Endothelial cell (in vitro differentiated cells): ENCODE results near the gene SINHCAF. TPM values are rescaled to one million over a fixed set of nuclear protein-coding genes. Genes with fewer than 3 reads are reported as not detected.

Experiments used
- DNase-seq: peaks from one replicate; pipeline ENCODE4 v3.0.0; 2021; ENCODE audit warnings: low spot score
- H3K27ac Mint-ChIP-seq: one replicate; pipeline ENCODE4 v1.8.0; 2021; ENCODE audit warnings: mixed read lengths, inconsistent platforms; ENCODE audit not compliant: unreplicated experiment
- H3K27me3 Mint-ChIP-seq: one replicate; pipeline ENCODE4 v1.8.0; 2021; ENCODE audit warnings: mild to moderate bottlenecking, moderate library complexity, mixed read lengths, inconsistent platforms; ENCODE audit not compliant: unreplicated experiment
- H3K36me3 Mint-ChIP-seq: one replicate; pipeline ENCODE4 v1.8.0; 2021; ENCODE audit warnings: mild to moderate bottlenecking, low read depth, mixed read lengths, inconsistent platforms; ENCODE audit not compliant: unreplicated experiment
- H3K4me1 Mint-ChIP-seq: one replicate; pipeline ENCODE4 v1.8.0; 2021; ENCODE audit warnings: mild to moderate bottlenecking, mixed read lengths, inconsistent platforms; ENCODE audit not compliant: unreplicated experiment
- H3K4me3 Mint-ChIP-seq: one replicate; pipeline ENCODE4 v1.8.0; 2021; ENCODE audit warnings: mild to moderate bottlenecking, mixed read lengths, inconsistent platforms; ENCODE audit not compliant: unreplicated experiment
- H3K9me3 Mint-ChIP-seq: one replicate; pipeline ENCODE4 v1.8.0; 2021; ENCODE audit warnings: mixed read lengths, inconsistent platforms; ENCODE audit not compliant: unreplicated experiment
- CTCF ChIP-seq: fragments of 200-600 bp; sonication (generic); IDR thresholded peaks from one replicate; pipeline ENCODE4 v1.5.0; 2021; ENCODE audit warnings: antibody characterized with exemption; ENCODE audit not compliant: unreplicated experiment
- total RNA-seq: library from RNA; stranded (reverse); fragmentation: NEBNext Ultra II Directional; extraction: Animal tissue kit (Norgen Biotek cat#: 25700); gene quantifications from one replicate; pipeline ENCODE4 v1.2.1, GENCODE V29; 2021; ENCODE audit not compliant: unreplicated experiment

Gene SINHCAF
- total RNA-seq, 1 donor from 2014 or later, result 205 TPM

- H3K27ac Mint-ChIP-seq, result no peak overlapping the region
- no peaks in the 10 kb centered on the region for H3K36me3 Mint-ChIP-seq
- H3K4me1 Mint-ChIP-seq, result peaks cover 11% of the 10 kb centered on the region
- H3K4me3 Mint-ChIP-seq, result no peak overlapping the region
- DNase-seq, result no peak
- H3K9me3 Mint-ChIP-seq, result no peaks in the 10 kb centered on the region
- no peak for TF ChIP-seq CTCF
- no peaks in the 10 kb centered on the region for H3K27me3 Mint-ChIP-seq
Observed at GRCh38 chr12:31265722-31266121, 60.2 kb downstream of the SINHCAF start.

GRCh38 chr12:31263661-31264060 is 62.3 kb downstream of the SINHCAF start:
- TF ChIP-seq CTCF, result no peak
- Mint-ChIP-seq H3K4me3 (no peak overlapping the region), H3K27ac (no peak overlapping the region), H3K27me3 (no peaks in the 10 kb centered on the region), H3K4me1 (no peaks in the 10 kb centered on the region), H3K9me3 (no peaks in the 10 kb centered on the region), H3K36me3 (no peaks in the 10 kb centered on the region)
- no peak for DNase-seq

- no peaks in the 10 kb centered on the region for H3K4me1 Mint-ChIP-seq
- no peaks in the 10 kb centered on the region for H3K36me3 Mint-ChIP-seq
- H3K9me3 Mint-ChIP-seq, result no peaks in the 10 kb centered on the region
- H3K4me3 Mint-ChIP-seq, result no peak overlapping the region
- H3K27ac Mint-ChIP-seq, result no peak overlapping the region
- no peak for TF ChIP-seq CTCF
- no peaks in the 10 kb centered on the region for H3K27me3 Mint-ChIP-seq
- no peak for DNase-seq
Observed at GRCh38 chr12:31261744-31262143, 64.2 kb downstream of the SINHCAF start.

- Mint-ChIP-seq H3K4me3 (no peak overlapping the region), H3K4me1 (no peaks in the 10 kb centered on the region), H3K36me3 (no peaks in the 10 kb centered on the region), H3K9me3 (no peaks in the 10 kb centered on the region), H3K27ac (no peak overlapping the region), H3K27me3 (no peaks in the 10 kb centered on the region)
- DNase-seq, result no peak
- TF ChIP-seq CTCF, result no peak
Observed at GRCh38 chr12:31260840-31261239, 65.1 kb downstream of the SINHCAF start.

- Mint-ChIP-seq H3K36me3 (no peaks in the 10 kb centered on the region), H3K4me1 (no peaks in the 10 kb centered on the region), H3K4me3 (no peak overlapping the region), H3K9me3 (no peaks in the 10 kb centered on the region), H3K27me3 (no peaks in the 10 kb centered on the region), H3K27ac (no peak overlapping the region)
- no peak for DNase-seq
- no peak for TF ChIP-seq CTCF
Observed at GRCh38 chr12:31259136-31259886, 66.6 kb downstream of the SINHCAF start.
